Tibial artery (tissue), 4 donors: ENCODE data around the gene MYBBP1A.

ENCODE experiments used
- DNase-seq, 2 donors: peaks; one replicate each; pipeline ENCODE4 v3.0.0-alpha.2; 2019
- H3K27ac ChIP-seq, 2 donors: fragments of 200-600 bp; sonication (generic) in 1 of 2; 1 replicate in 1 of 2; 2 replicates in 1 of 2; pipeline ENCODE4 v1.5.1; 2018 to 2019; ENCODE audit warnings: mild to moderate bottlenecking in 1 of 2
- H3K27me3 ChIP-seq, 2 donors: fragments of 200-600 bp; sonication (generic) in 1 of 2; one replicate each; pipeline versions ENCODE4 v1.5.1 to v1.6.0; 2016 to 2019
- H3K36me3 ChIP-seq, 3 donors: fragments of 200-600 bp; sonication (generic) in 2 of 3; one replicate each; pipeline ENCODE4 v1.5.1; 2016 to 2019; ENCODE audit warnings: mild to moderate bottlenecking in 2 of 3
- H3K4me1 ChIP-seq, 4 donors: fragments of 200-600 bp; sonication (generic) in 2 of 4; 1 replicate in 3 of 4; 2 replicates in 1 of 4; pipeline ENCODE4 v1.5.1; 2016 to 2019
- H3K4me3 ChIP-seq, 2 donors: fragments of 200-600 bp; sonication (generic) in 1 of 2; 1 replicate in 1 of 2; 2 replicates in 1 of 2; pipeline ENCODE4 v1.5.1; 2018 to 2019; ENCODE audit warnings: mild to moderate bottlenecking in 2 of 2
- H3K9me3 ChIP-seq, 3 donors: fragments of 200-600 bp; sonication (generic) in 1 of 3; one replicate each; pipeline ENCODE4 v1.5.1; 2016 to 2019
- CTCF ChIP-seq, 2 experiments: fragments of 200-600 bp in 1 of 2; fragments of 450-650 bp in 1 of 2; IDR thresholded peaks; one replicate each; pipeline ENCODE4 v1.5.1; 2017 to 2019; ENCODE audit warnings: antibody characterized with exemption in 2 of 2, mild to moderate bottlenecking in 1 of 2, moderate library complexity in 1 of 2
- intact Hi-C: fragments of 100-400 bp; cut with DNase I; formaldehyde crosslinking; loops from one replicate; pipeline ENCODE4 v1.15.0; 2023; ENCODE audit warnings: low total_unique reads

The MYBBP1A gene

GRCh38 chr17:4530799-4531730 is 24.1 kb downstream of the MYBBP1A start:
- DNase-seq: no peak
- Histone ChIP-seq H3K9me3 (no peaks in the 10 kb centered on the region), H3K27me3 (peaks cover 0 to 6% of the 10 kb centered on the region in 2 donors), H3K4me3 (no peak overlapping the region), H3K4me1 (peaks cover 0 to 30% (median 16%) of the 10 kb centered on the region in 4 donors), H3K36me3 (no peaks in the 10 kb centered on the region), H3K27ac (no peak overlapping the region)
- TF ChIP-seq CTCF (IDR thresholded peaks at IDR 0.05): no peak
- intact Hi-C loops: loop anchor here (5.0 kb wide), 1 partner anchor 689 kb away; no protein-coding TSS in a partner anchor

GRCh38 chr17:4529533-4530152 is 25.5 kb downstream of the MYBBP1A start:
- TF ChIP-seq CTCF (IDR thresholded peaks at IDR 0.05): no peak
- intact Hi-C loops: loop anchor here (5.0 kb wide), 1 partner anchor 687 kb away; no protein-coding TSS in a partner anchor
- H3K4me3 ChIP-seq: no peak overlapping the region
- H3K9me3 ChIP-seq: no peaks in the 10 kb centered on the region
- H3K27me3 ChIP-seq: peaks cover 0 to 6% of the 10 kb centered on the region in 2 donors
- no peak for DNase-seq
- peaks cover 0 to 17% (median 12%) of the 10 kb centered on the region in 4 donors for H3K4me1 ChIP-seq
- H3K27ac ChIP-seq: no peak overlapping the region
- H3K36me3 ChIP-seq: no peaks in the 10 kb centered on the region

GRCh38 chr17:4527566-4528125 is 27.5 kb downstream of the MYBBP1A start:
- TF ChIP-seq CTCF (IDR thresholded peaks at IDR 0.05): no peak
- H3K9me3 ChIP-seq: no peaks in the 10 kb centered on the region
- H3K27ac ChIP-seq: no peak overlapping the region
- no peak for DNase-seq
- H3K27me3 ChIP-seq: no peaks in the 10 kb centered on the region
- peaks cover 0 to 16% (median 9%) of the 10 kb centered on the region in 4 donors for H3K4me1 ChIP-seq
- intact Hi-C loops: no loop called here
- H3K4me3 ChIP-seq: no peak overlapping the region
- H3K36me3 ChIP-seq: no peaks in the 10 kb centered on the region

- Histone ChIP-seq H3K4me1 (peaks cover 0 to 16% (median 9%) of the 10 kb centered on the region in 4 donors), H3K27me3 (no peaks in the 10 kb centered on the region)
These were observed 28.1 kb downstream of the MYBBP1A start for GRCh38 chr17:4527134-4527533.

More at GRCh38 chr17:4527134-4527533, 28.1 kb downstream of the MYBBP1A start:
- H3K4me3 ChIP-seq: no peak overlapping the region
- no peak for DNase-seq
- no peak overlapping the region for H3K27ac ChIP-seq
- intact Hi-C loops: no loop called here
- no peaks in the 10 kb centered on the region for H3K9me3 ChIP-seq
- no peak for TF ChIP-seq CTCF (IDR thresholded peaks at IDR 0.05)
- H3K36me3 ChIP-seq: no peaks in the 10 kb centered on the region
